CD4-positive, alpha-beta T cell treated with Interleukin-4 for 1 hour (primary cell): ENCODE results near the gene CCR7.
"Not testable (repeated sequence)": the region's sequence is repeated elsewhere in the genome, so short reads cannot be mapped to it uniquely, and the experiment has no call there.

ENCODE experiments used
- DNase-seq, 2 donors: peaks; one replicate each; pipeline ENCODE4 v3.0.0-alpha.2; 2020 to 2022

The CCR7 gene

DNA sequence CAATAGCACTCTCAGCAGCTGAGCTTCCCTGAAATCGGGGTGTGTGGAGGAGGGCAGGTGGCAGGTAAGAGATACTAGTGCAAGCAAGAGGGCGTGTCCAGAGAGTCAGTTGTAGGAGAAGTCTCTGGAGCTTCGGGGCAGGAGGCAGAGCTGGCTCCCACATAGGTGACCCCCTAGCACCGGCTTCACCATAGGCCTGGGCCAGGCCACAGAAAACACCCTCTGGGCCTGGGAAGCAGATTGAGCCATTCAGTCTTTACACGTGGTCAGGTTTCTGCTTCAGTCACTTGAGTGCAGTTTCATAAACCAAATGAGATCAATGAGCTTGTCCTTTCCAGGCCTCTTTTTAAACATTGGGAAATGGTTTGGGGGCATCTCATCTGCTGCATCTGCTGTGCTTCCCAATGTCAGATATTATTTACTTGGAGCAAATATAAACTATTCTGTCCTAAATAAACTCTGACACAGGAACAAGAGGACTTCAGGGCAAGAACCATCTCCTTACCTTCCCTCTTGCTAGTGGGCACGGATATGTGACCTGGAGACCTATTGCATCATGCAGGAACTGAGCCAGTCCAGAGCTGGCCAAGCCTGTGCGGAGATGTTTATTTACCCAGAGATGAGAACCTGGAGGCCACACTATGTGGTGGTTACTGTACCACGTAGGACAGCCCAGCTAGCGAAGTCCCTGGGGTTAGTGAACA lies 16.1 kb downstream of the CCR7 start:
- DNase-seq, result no peak

DNA sequence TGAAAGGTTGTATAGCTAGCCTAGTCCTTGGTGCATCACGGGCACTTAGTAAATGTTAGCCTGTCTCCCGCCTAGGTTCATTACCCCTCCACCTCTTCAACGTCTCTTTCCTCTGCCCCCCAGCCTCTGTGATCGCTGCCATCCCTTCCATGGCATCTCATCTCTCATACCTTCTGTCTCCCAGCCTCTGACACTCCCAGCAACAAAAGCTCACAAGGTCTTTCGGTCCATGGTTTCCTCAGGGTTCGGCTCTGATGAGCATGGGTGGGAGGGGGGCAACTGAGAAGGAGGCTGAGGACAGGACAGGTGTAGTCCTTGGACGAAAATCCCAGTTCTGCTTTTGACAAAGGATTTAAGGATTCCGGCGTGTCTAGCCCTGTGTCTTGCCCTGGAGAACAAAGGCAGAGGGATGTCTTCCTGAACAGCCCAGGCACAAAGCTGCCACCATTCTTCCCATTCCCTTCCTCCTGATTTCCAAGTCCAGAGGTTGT lies 16.7 kb downstream of the CCR7 start:
- DNase-seq, result no peak

DNA sequence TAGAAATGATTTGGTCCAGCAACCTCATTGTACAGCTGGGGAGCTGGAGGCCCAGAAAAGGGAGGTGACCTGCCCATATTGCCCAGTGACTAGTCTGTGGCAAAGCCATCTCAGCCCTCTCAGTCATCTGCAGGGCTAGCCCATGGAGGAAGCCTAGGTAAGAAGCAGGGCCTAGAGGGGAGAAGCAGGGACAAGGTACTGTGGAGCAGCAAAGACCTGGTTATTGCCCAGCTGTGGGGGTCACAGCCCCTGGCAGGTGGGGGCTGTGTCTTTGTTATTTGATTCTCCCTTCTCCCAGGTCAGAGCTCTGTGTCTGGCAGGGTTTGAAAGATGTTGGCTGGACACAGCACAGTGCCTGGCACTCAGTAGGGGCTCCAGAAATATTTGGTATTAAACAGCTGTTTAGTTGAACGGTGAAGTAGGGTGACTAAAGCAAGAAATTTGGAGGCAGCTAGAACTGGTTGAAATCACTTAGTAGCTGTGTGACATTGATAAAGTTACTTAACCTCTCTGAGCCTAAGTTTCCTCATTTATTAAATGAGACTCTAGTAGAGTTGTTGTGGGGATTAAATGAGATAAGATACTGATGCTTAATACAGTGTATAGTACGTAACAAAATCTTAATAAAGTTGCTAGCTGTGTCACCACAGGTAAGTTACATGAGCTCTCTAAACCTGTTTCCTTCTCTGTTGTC lies 17.3 kb downstream of the CCR7 start:
- DNase-seq, result no peak

DNA sequence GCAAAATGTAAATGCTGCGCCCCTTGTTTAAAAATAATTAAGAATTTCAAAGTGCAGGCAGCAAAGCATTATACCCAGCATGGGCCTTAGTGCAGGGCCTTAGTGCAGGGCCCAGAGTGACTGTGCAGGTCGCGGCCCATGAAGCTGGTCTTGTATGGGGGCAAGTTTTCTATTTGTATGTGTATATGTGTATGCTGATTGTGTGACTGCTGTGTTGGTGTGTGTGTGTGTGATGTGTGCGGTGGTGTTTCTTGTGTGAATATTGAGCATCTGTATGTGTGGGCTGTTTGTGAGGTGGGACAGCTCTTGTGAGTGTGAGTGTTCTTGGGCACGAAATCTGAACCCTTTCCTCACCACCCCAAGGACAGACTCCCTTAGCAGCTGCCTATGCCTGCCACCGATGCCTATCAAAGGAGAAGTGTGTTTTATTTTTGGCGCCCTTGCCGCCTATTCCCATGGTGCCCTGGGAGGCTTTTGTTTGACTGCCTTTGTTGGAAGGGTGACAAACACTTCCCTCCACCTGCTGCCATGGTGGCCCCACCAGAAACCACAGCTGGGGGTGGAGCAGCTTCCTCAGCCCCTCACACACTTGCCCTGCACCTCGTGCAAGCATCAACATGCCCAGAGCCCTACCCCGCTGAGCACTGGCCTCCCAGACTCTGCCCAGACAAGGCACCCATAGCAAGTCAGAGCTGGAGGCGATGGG lies 18.0 kb downstream of the CCR7 start:
- peak; percentile 70 to 71 for DNase-seq

DNA sequence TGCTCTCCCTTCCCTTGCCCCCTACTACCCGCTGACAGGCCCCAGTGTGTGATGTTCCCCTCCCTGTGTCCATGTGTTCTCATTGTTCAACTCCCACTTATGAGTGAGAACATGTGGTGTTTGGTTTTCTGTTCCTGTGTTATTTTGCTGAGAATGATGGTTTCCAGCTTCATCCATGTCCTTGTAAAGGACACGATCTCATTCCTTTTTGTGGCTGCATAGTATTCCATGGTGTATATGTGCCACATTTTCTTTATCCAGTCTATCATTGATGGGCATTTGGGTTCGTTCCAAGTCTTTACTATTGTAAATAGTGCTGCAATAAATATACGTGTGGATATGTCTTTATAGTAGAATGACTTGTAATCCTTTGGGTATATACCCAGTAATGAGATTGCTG lies 18.8 kb downstream of the CCR7 start:
- DNase-seq, result not testable (repeated sequence)

GRCh38 chr17:40545660-40546059 lies 19.6 kb downstream of the CCR7 start:
- DNase-seq, result no peak

DNA sequence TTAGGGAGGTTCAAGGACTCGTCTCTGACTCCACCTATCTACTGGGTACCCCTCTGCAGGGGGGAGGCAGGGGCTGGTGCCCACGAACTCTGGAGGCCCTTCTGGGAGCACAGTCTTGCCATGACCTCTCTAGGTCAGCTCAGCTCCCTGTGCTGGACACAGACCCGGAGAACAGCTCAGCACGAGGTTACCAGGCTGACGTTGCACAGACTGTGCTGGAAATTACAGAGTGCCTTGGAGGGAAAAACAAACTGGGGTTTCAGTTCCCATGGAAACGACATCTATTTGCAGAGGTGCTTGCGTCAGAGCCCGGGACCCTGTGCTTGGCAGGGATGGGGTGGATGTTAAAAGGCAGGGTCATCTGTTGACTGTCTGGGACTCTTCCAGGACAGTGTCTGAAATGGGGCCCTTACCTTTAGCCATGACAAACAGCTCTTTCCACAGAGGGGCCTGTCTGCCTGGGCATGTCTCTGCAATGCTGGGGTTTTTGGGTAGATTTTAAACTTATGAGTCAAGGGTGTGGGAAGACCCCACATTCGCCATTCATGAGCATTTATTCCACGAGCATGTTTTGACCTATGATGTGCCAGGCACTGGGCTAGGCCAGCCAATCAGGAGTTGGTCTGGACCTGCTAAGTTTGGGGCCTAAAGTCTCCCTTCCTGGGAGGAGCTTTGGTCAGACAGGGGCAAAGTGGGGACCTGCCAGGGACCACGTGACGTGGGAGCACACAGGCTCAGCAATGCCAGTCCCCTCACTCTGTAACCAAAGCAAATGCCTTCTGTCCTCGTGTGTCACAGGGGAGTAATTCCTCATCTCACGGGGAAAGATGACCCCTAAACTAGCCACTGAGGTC lies 22.5 kb downstream of the CCR7 start:
- DNase-seq, result peak; percentile 56 to 68

- no peak for DNase-seq
These were observed 23.3 kb downstream of the CCR7 start for GRCh38 chr17:40541873-40542557.

DNA sequence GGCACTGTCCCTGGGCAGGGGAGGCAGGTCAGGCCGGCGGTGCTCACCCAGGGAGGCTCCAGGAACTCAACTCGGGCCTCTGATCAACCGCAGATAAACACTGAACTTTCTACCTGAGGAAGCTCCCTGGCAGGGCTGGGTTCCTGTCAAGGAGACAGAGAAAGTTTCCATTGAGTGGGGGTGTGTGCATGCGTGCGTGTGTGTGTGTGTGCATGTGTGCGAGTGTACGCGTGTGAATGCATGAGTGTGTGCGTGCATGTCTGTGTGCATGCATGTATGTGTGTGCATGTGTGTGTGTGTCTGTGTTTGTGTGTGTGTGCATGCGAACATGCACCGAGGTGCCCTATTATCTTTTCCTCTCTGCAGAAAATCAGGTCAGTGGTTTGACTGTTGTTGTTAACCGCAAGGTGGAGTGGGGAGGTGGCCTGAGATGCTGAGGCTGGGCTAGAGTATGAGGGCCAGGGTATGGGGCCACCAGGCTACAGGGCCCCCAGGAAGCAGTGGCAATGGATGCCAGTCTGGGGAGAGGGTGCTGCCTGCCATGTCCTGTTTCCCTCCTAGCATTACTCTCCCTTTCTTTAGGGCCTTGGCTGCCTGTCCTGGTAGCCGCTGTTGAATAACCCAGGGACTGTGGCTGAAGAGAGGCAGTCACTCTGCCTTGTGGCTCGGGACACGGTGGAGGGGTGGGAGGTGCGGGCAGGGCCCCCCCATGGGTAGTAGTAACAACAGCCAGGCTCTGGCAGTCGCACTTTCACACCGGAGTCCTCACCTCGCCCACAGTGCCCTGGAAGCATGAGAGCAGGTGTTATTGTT lies 24.0 kb downstream of the CCR7 start:
- DNase-seq, result peak; percentile 68 to 83

- peak; percentile 41 to 60 for DNase-seq
These were observed 24.8 kb downstream of the CCR7 start for GRCh38 chr17:40540448-40540847.

- no peak for DNase-seq
These were observed 25.4 kb downstream of the CCR7 start for GRCh38 chr17:40539711-40540411.

GRCh38 chr17:40538936-40539705 lies 26.2 kb downstream of the CCR7 start:
- DNase-seq, result no peak

DNA sequence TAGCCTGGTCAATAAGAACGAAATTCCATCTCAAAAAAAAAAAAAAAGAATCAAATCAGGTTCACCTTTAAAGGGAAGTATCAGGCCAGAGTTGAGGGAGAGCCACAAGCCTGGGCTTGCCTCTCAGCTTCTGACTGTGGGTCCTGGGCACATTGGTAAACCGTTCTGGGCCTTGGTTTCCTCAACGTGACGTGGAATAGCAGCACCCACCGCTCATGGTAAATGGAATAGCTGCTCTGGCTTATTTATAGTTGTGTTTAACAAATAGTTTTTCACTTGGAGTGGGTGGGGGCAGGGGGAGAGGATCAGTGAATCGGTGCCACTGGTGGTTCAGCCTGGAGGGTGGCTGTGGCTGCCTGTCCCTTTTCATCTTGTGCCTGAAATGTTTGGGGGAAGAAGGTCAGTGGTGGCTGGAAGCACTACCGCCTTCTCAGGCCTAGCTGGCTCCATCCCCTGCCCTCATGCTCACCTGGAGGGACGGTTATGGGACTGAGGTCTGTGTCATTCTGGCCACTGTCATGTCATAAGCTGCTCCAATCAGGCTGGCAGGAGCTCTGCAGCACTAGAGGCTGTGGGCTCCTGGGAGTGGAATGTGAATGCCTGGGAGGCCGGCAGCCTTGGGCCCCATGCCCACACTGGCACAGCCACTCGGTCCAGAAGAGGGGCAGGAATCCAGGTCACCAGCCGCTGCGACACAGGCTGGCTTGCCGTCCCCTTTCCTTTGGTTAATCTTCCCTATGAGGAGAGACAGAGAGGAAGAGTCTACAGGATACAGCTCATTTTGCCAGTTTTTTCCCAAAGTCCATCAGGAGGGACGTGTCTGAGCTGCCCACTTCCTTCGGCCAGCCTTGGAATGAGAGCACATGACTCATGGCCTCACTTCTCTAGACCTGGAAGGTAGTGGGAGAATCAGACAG lies 27.0 kb downstream of the CCR7 start:
- peak in 1 of 2 donors; percentile 7 for DNase-seq

DNA sequence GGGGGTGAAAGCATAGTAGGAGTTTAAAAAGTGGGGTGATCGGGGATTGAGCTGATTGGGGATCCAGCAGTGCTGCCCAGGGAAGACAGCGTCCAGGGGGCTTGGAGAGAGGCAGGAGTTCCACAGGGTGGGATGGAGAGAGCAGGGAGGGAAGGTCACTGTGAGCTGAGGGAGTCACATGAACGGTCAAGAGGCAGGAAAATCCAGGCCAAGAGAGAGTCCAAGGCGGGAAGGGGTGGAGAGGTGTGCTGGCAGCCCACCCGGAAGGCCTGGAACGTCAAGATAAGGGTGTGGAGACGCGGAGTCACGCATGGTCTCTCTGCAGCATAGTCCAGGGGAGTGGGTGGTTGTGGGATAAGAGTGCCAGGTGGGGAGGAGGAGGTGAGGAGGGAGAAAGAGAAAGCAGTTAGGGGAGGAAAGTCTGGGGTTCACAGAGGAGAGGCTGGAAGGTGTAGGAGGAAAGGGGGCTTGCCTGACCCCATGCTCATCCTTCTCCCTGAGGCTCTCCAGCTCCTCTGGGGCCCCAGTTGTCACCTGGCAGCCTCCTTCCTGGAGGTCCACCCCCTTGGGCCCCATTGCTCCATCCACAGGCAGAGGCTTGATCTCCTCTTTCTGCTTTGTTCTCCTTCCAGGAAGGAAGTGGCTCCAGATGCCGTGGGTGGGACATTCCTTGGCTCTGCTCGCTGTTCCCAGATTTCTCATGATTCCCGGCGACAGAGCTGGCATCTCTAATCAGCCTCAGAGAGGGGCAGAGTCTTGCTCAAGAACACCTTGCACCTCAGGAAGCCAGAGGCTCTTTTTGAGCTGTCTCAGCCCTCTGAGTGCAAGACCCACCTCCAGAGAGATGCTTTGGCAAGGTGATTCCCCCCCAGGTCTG lies 28.7 kb downstream of the CCR7 start:
- peak in 1 of 2 donors; percentile 10 for DNase-seq

DNA sequence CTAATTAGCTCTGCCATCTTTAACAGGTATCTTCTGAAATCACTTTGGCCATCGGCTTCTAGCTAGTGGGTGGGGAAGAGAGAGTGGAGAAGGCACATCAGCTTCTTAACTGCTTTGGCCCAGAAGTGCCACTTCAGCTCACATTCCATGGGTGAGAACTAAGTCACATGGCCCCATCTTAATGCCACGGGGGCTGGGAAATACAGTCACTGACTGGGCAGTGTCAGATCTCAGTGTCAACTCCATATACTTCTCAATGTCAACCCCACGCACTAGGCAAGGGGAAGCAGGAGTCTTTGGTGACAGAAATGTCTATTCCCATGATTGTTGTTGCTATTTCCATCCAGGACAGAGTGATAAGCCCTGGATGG lies 29.4 kb downstream of the CCR7 start:
- peak in 1 of 2 donors; percentile 4 for DNase-seq

- no peak for DNase-seq
These were observed 29.8 kb downstream of the CCR7 start for GRCh38 chr17:40535438-40535837.

DNA sequence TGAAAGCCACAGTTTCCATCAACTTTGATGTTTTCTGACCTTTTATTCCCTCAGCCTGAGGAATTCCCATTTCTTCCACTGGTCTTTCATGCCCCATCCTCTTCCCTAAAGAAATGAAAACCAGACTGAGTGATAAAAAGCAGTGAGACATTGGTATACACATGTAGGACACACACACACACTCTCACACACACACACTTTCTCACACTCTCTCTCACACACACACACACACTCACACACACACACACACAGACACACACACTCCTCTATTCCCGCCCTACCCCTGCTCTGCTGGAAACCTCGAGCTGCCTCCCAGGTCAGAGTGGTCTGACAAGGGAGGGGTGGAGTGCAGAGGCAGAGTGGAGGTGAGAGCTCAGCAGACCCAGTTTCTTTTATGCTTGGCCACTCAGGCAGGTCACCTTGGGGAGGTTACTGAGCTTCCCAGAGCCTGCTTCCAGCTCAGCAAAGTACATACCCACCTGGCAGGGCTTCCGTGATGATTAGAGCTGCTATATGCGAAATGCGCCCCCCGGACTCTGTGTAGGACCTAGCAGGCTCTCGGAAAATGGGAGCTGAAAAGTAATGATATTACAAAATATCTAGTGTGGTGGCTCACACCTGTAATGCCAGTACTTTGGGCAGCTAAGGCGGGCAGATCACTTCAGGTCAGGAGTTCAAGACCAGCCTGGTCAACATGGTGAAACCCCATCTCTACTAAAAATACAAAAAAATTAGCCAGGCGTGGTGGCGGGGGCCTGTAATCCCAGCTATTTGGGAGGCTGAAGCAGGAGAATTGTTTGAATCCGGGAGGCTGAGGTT lies 30.7 kb downstream of the CCR7 start:
- no peak for DNase-seq
